Mammary epithelial cell (primary cell): ENCODE results near the gene AMIGO1.

Source experiments
- EZH2 ChIP-seq: IDR thresholded peaks from 2 replicates; pipeline ENCODE4 v1.6.1; 2012; ENCODE audit warnings: low read length, inconsistent platforms, borderline replicate concordance
- TF ChIP-seq, protein P1 (sequence below), 2 donors: IDR thresholded peaks in 1 of 2; conservative IDR thresholded peaks in 1 of 2; 2 replicates each; pipeline ENCODE4 v1.5.1; 2011 to 2012; ENCODE audit warnings: inconsistent platforms in 2 of 2, low read length in 2 of 2, mild to moderate bottlenecking in 2 of 2, control low read depth in 1 of 2, low read depth in 1 of 2; ENCODE audit not compliant: insufficient read depth in 1 of 2; ENCODE audit errors: extremely low read depth in 1 of 2

DNA sequence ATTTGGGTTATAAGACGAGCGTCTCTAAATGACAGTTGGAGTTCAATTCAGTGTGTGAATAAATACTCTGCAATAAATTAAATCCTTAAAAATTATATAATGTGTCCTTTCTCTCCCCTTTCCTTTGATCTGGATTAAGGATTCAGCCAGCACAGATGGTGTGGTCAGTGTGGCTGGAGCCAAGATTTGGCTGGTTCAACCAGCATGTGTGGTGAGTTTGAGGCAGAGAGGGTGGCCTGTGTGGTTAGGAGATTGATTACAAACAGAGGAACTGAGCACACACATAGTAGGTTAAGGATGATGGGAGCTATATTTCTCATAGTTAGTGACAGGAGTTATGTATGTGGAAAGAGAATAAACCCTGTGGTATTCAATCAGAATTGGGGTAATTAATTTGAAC, 14.2 kb upstream of the AMIGO1 start:
- TF ChIP-seq, protein P1, sequence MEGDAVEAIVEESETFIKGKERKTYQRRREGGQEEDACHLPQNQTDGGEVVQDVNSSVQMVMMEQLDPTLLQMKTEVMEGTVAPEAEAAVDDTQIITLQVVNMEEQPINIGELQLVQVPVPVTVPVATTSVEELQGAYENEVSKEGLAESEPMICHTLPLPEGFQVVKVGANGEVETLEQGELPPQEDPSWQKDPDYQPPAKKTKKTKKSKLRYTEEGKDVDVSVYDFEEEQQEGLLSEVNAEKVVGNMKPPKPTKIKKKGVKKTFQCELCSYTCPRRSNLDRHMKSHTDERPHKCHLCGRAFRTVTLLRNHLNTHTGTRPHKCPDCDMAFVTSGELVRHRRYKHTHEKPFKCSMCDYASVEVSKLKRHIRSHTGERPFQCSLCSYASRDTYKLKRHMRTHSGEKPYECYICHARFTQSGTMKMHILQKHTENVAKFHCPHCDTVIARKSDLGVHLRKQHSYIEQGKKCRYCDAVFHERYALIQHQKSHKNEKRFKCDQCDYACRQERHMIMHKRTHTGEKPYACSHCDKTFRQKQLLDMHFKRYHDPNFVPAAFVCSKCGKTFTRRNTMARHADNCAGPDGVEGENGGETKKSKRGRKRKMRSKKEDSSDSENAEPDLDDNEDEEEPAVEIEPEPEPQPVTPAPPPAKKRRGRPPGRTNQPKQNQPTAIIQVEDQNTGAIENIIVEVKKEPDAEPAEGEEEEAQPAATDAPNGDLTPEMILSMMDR (conservative IDR thresholded peaks at IDR 0.05 in 1 of 2, IDR thresholded peaks at IDR 0.05 in 1 of 2; ENCODE audit: extremely low read depth in 1 of 2, insufficient read depth in 1 of 2, low read depth in 1 of 2, low read length in 2 of 2), result no peak
- TF ChIP-seq EZH2, result no peak
